NOMO-1 treated with DMSO at 0.1 percent for 48 hours (cell line): ENCODE measurements around the gene TENT4B.
"Not testable (repeated sequence)": the region's sequence is repeated elsewhere in the genome, so short reads cannot be mapped to it uniquely, and the experiment has no call there.

Experiments
- DNase-seq: peaks from one replicate; lab custom pipeline; 2025; ENCODE audit not compliant: unreplicated experiment; lab: John Stamatoyannopoulos, UW

The TENT4B gene

DNA sequence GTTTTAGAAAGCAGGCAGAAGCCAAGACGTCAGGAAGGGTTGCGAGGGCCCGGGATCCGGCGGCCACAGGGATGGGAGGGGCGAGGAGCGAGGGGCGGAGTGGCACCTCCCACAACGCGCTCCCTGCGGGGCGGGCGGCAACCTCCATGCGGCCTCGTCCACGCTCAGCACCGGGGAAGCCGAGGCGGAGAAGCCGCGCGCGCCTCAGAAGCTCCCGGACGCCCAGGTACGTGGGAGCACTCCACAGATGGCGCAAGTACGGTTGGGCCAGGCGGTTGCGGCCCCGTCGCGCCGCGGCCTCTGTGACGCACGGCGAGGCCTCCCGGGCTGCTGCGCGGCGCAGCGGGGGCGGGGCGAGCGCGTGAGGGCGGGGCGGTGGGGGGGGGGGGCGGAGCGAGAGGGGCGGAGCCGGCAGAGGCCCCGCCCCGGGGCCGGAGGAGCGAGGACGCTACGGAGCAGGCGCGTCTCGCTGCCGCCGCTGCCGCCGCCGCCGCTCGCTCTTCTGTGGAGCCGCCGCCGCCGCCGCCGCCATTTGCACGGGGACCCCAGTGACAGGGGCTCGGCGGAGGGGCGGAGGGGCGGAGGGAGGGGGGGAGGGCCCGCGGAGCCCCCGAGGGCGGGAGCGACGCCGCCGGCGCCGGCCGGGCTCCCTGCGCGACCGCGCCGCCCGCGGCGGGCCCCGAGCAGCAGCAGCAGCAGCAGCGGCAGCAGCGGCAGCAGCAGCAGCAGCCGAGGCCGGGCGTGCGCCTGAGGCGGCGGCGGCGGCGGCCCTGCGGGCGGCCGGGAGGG is at the start of gene TENT4B:
Gene TENT4B, plus strand, starts transcription at position 500 of the 789 bp plus-strand sequence. CDS start 316 bp downstream, outside the sequence.
- DNase-seq: peak; percentile 77

- DNase-seq: peak; percentile 20
These were observed 49.3 kb upstream of the TENT4B start for GRCh38 chr16:50103764-50104163.

DNA sequence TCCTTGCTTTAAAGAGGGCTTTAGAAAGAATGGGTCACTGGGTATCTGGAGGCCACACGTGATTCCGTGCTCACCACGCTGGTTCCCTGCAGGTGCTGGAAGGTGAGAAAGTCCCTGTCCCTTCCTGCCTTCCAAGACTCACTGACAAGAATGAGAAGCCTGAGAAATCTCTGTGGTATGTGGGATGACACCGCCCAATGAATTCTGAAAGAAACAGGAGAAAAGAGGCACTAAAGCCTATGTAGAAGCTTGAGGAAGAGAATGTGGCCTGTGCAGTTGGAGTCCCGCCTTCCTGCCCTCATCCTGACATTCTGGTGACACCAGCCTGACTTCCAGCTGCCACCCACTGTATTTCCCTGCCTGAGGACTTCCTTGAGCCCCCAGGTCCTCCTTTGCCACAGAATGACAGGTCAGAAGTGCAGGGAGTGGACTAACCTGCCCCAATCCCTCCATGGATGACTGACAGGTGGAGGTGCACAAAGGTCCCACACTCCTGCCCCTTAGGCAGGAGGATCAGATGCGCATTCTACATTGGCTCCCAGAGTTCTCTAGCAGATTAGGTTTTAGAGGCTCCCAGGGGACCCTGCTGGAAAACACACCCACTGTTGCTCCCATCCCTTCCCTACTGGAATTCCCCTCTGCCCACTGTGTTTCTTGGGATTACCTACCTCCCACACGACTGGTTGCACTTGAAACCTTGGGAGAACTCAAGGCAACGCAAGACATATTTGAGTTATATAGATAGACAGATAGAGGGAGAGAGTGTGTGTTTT is 38.6 kb upstream of the TENT4B start:
- no peak for DNase-seq

GRCh38 chr16:50120711-50121110 is 32.4 kb upstream of the TENT4B start:
- no peak for DNase-seq

- no peak for DNase-seq
These were observed 31.8 kb upstream of the TENT4B start for GRCh38 chr16:50121278-50121677.

DNA sequence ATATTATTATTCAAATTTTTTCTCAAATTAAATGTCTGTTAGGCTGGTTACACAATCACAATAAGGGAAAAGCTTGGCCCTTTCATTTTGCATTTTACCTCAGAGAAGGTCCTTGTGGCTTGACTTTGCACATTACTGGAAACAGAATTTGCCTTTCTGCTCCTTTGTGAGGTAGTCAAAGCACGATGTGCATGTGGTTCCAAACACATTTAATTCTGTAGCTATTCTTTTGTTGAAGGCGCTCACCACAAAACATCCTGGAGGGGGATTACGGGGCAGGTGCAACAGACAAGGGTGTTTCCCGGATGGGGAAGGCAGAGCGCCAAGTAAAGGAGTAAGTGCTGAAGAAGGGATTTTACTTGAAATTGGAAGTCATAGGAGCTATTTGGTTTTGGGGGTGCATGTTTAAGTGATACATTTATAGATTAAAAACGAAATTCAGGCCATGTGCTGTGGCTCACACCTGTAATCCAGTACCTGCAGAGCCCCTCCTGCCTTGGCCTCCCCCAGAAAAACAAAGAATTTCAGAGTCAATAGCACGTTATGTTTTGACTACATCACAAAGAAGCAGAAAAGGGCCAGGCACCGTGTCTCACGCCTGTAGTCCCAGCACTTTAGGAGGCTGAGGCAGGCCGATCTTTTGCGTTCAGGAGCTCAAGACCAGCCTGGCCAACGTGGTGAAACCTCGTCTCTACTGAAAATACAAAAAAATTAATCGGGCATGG is 31.2 kb upstream of the TENT4B start:
- no peak for DNase-seq

DNA sequence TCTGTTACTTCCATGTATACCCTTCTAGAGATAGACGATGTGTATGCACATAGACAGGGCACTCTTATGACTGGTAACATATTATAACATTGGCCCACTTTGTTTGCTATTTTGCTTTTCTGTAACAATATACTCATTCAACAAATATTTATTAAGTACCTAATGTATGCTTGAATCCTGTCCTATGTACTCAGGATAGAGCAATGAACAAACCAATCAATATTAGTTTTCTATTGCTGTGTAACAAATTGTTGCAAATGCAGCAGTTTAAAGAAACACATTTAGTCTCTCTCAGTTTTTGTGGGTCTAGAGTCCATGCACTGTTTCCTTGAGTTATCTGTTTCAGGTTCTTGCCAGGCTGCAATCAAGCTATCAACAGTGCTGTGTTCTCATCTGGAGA is 29.7 kb upstream of the TENT4B start:
- no peak for DNase-seq

- DNase-seq: no peak
These were observed 28.3 kb upstream of the TENT4B start for GRCh38 chr16:50124769-50125168.

DNA sequence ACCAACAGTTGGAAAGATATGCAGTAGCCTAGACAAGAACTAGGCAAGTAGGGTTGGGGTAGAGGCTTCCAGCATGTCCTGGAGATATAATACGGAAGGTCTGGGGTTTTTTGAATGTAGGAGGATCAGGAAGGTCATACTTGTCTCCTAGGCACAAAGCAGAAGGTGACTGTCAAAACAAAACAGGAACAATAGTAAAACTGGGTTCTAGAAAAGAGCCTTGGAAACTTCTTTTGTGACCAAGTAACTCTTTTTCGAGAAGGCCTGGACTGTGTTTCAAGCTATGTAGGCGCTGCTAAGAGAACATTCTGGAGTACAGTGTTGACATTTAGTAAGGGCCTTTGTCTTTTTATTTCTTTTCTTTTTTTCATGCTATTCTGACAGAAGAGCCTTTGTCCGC is 26.9 kb upstream of the TENT4B start:
- no peak for DNase-seq

- DNase-seq: not testable (repeated sequence)
These were observed 20.5 kb upstream of the TENT4B start for GRCh38 chr16:50132571-50132970.

DNA sequence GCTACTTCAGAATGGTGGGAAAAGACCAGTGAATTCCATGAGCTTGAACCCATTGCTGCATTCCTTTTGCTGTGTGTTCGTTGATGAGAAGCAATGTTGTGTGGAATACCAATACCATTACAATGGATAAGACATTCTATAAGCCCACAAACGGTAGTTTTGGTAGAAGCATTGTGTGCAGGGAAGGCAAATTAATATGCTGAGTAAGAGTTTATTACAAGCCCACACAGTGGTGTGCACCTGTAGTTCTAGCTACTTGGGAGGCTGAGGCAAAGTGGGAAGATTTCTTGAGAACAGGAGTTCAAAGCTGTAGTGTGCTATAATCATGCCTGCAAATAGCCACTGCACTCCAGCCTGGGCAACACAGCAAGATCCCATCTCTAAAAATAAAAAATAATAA is 19.9 kb upstream of the TENT4B start:
- no peak for DNase-seq

- DNase-seq: no peak
These were observed 16.7 kb upstream of the TENT4B start for GRCh38 chr16:50136399-50136798.

GRCh38 chr16:50137268-50137667 is 15.8 kb upstream of the TENT4B start:
- DNase-seq: no peak

DNA sequence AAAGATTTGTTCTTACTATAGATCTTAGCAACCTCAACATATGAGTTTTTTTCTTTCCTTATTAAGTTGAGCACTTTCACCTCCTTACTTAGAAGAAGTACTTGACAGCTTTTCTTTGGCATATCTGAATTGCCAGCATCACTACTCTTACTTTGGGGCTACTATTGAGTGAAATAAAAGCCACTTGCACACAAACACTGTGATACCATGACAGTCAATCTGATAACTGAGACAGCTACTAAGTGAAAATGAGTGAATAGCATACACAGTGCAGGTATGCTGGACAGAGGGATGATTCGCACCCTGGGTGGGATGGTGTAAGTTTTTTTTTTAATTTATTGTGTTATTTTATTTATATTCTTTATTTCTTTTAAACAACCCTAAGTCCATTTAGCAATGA is 13.5 kb upstream of the TENT4B start:
- no peak for DNase-seq

DNA sequence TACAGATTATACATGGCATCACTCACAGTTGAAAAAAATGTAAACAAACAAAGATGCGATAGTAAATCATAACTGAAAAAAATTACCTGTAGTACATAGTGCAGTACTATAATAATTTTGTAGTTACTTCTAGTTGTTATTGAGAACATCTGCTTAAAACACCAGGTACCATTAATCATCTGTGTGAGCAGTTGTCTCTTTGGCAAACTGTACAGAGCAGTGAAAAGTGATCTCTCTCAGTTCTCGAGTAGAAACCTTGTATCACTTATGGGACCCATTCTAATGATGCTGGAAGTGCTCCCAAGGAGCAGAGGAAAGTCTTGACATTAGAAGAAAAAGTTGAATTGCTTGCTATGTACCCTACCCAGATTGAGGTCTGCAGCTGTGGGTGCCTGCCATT is 8.9 kb upstream of the TENT4B start:
- no peak for DNase-seq

GRCh38 chr16:50146479-50147435 is 6.3 kb upstream of the TENT4B start:
- DNase-seq: no peak

GRCh38 chr16:50151322-50151721 is 1.8 kb upstream of the TENT4B start:
- no peak for DNase-seq

DNA sequence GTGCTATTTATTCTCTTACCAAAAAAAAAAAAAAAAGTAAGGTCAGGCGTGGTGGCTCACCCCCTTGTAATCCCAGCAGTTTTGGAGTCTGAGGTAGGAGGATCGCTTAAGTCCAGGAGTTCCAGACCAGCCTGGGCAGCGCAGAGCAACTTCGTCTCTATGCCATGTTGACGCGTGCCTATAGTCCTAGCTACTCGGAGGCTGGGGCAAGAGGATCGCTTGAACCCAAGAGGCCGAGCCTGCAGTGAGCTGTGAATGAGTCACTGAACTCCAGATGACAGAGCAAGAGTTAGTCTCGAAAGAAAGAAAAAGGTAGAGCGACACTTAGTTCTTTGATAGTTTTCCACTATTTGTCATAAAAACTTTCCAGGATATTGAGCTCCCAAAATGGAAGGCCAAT is 1.4 kb upstream of the TENT4B start:
- DNase-seq: no peak

GRCh38 chr16:50152351-50152806 is 727 bp upstream of the TENT4B start:
- DNase-seq: peak; percentile 37

- DNase-seq: peak; percentile 19
These were observed 702 bp downstream of the TENT4B start for GRCh38 chr16:50153596-50154419.
